ENCODE results near the gene KRT2.

The KRT2 gene

DNA sequence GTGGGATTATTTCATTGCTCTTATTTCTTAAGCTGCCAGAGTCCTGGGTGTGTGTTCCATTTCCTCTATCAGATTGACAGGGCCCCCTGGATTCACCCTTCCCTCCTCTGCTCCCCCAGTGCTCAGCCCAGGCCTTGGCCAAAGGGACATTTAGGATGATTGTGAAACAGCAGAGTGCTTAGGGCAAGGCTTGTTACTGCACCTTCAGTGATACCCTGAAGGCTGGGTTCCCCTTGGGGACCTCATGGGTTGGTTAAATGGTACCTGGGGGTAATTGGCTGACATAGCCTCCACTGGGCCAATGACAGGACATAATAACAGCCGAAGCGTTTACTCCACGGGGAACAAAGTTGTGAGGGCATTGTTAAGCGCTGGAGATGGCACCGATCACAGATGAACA is 49.5 kb downstream of the KRT2 start:
- no peak for TF ChIP-seq ZFX (IDR thresholded peaks at IDR 0.05)
- TF ChIP-seq, protein P1, sequence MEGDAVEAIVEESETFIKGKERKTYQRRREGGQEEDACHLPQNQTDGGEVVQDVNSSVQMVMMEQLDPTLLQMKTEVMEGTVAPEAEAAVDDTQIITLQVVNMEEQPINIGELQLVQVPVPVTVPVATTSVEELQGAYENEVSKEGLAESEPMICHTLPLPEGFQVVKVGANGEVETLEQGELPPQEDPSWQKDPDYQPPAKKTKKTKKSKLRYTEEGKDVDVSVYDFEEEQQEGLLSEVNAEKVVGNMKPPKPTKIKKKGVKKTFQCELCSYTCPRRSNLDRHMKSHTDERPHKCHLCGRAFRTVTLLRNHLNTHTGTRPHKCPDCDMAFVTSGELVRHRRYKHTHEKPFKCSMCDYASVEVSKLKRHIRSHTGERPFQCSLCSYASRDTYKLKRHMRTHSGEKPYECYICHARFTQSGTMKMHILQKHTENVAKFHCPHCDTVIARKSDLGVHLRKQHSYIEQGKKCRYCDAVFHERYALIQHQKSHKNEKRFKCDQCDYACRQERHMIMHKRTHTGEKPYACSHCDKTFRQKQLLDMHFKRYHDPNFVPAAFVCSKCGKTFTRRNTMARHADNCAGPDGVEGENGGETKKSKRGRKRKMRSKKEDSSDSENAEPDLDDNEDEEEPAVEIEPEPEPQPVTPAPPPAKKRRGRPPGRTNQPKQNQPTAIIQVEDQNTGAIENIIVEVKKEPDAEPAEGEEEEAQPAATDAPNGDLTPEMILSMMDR (conservative IDR thresholded peaks at IDR 0.05): no peak
- H3K27ac ChIP-seq: no peak overlapping the region

DNA sequence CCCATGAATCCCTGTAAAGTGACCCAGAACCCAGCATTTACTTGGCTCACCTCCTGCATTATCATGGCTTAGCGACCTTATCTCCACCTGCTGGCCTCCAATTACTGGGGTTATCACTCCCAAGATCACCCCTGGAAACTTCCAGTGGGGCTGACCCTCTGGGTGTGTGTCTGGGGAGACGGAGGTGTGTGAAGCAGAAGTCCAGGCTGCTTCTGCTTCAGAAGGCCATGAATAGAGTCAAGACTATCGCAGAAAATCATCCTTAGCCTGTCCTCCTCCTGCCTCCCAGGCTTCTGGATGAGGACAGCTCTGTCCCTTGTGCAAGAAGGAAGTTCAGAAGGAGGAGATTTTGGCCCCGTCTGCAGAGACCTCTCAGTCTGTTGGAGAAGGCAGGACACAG is 50.3 kb downstream of the KRT2 start:
- no peak for TF ChIP-seq ZFX (IDR thresholded peaks at IDR 0.05)
- TF ChIP-seq, protein P1 (conservative IDR thresholded peaks at IDR 0.05): no peak
- H3K27ac ChIP-seq: no peak overlapping the region

DNA sequence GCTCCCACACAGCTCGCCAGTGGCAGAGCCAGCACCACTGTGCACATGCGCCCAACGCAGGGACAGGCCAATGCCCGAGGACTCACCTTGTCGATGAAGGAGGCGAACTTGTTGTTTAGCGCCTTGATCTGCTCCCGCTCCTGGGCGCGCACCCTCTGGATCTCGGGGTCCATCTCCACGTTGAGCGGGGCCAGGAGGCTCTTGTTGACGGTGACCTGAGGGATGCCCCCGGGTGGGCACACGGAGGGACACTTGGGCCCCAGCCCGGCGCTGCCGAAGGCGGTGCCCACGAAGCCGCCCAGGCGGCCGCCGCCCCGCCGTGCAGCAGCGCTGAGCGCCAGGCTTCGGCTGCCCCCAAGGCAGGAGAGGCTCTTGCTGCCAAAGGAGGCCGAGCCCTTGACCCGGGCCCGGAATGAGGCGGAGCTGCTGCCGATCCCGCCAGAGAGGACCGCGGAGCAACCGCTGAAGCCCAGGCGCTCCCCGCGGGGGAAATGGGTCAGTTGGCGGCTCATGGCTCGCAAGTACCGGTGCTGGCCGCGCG is 51.0 kb downstream of the KRT2 start, which contains the start of gene KRT72:
KRT72 (minus strand) TSS at position 523 of the 541 bp plus-strand sequence; CDS start at position 512, 11 bp downstream.
- TF ChIP-seq, protein P1 (conservative IDR thresholded peaks at IDR 0.05): no peak
- TF ChIP-seq ZFX (IDR thresholded peaks at IDR 0.05): no peak
- no peak within 1 kb of the TSS for H3K27ac ChIP-seq

DNA sequence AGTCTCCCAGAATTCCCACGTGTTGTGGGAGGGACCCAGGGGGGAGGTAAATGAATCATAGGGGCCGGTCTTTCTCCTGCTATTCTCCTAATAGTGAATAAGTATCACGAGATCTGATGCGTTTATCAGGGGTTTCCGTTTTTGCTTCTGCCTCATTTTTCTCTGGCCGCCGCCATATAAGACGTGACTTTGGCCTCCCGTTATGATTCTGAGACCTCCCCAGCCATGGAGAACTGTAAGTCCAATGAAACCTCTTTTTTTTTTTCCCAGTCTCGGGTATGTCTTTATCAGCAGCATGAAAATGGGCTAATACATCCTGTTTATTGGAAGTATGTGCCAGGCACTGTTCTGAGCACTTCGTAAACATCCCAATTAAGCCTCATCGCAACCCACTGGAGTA is 51.5 kb downstream of the KRT2 start:
- H3K27ac ChIP-seq: no peak overlapping the region
- TF ChIP-seq, protein P1 (conservative IDR thresholded peaks at IDR 0.05): no peak
- TF ChIP-seq ZFX (IDR thresholded peaks at IDR 0.05): no peak

DNA sequence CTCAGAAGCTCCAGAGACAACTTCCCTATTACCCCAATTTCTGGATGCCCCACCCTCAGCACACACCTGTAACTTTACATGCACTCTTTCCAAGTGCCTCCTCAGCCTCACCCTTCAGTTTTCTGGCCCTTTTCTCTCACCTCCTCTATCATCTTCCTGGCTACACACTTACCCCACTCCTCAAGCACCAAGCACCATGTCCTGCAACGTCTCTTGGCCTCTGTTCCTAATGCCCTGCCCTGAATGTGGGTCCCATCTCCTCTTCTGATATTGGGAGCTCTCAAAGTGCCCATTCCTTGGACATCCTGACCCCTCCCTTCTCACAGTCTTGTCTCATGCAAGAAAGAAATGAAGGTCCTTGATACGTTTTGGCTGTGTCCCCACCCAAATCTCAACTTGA is 51.9 kb downstream of the KRT2 start:
- H3K27ac ChIP-seq: no peak overlapping the region
- no peak for TF ChIP-seq ZFX (IDR thresholded peaks at IDR 0.05)
- TF ChIP-seq, protein P1 (conservative IDR thresholded peaks at IDR 0.05): no peak

DNA sequence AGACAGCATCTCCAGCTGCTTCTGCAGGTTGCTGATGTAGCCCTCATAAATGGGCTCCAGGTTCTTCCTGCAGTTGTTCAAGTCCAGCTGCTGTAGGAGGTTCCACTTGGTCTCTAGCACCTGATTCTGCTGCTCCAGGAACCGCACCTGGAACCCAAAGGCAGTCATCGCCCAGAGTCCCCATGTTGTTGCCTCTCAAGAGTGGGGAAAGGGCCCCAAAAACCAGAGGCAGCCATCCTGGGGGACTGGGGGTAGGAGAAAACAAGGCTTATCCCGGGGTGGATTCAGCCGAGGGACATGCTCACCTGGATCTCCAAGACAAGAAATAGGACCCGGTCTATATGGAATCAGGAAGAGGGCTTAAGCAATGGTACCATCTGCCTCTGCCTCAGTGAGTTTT is 53.0 kb downstream of the KRT2 start:
- no peak overlapping the region for H3K27ac ChIP-seq
- TF ChIP-seq, protein P1 (conservative IDR thresholded peaks at IDR 0.05): no peak
- no peak for TF ChIP-seq ZFX (IDR thresholded peaks at IDR 0.05)
